D341Med (cell line): Measurements from ENCODE around the gene CYP2W1.
"Not testable (repeated sequence)": the region's sequence is repeated elsewhere in the genome, so short reads cannot be mapped to it uniquely, and the experiment has no call there.

Experiments used
- DNase-seq: peaks from one replicate; pipeline ENCODE4 v3.0.0; 2012; ENCODE audit warnings: low spot score

CYP2W1 gene

DNA sequence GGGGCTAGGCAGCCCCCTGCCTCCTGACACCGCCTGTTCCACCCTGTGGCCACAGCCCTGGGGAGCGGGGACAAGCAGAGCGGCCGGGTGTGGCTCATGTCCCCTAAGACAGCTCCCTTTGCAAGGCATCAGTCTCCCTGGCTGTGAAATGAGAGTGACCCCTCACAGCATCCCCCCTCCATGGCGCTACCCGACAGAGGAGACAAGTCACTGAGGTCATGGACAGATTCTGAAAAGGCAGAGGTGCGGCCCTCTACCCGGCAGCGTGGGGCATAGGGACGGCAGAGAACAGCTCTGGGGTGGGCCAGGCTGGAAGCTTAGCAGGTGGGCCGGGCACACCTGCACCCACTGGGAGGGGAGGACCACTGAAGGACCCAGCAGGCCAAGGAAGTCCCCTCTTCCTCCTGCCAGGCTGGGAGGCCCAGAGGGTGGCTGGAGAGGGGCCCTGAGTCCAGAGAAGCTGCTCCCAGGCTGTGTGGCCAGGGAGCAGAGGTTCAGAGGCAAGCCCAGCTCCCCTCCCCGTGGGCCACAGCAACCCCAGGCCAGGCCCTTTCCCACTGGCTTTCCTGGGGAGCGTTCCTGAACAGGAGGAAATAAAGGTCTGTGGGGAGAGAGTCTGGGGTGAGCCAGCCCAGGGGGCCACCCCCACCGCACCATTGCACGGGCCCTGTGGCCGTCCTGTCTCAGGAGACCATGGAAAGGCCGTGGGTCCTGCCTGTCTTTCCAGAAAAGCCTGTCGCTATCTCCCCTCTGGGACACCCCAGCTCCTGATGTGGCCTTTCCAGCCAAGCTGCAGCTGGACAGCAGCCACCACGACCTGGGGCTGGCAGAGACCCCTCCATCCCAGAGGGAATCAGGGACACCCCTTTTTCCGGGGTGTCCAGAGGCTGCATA lies 30.2 kb upstream of the CYP2W1 start:
- peak; percentile 40 for DNase-seq

DNA sequence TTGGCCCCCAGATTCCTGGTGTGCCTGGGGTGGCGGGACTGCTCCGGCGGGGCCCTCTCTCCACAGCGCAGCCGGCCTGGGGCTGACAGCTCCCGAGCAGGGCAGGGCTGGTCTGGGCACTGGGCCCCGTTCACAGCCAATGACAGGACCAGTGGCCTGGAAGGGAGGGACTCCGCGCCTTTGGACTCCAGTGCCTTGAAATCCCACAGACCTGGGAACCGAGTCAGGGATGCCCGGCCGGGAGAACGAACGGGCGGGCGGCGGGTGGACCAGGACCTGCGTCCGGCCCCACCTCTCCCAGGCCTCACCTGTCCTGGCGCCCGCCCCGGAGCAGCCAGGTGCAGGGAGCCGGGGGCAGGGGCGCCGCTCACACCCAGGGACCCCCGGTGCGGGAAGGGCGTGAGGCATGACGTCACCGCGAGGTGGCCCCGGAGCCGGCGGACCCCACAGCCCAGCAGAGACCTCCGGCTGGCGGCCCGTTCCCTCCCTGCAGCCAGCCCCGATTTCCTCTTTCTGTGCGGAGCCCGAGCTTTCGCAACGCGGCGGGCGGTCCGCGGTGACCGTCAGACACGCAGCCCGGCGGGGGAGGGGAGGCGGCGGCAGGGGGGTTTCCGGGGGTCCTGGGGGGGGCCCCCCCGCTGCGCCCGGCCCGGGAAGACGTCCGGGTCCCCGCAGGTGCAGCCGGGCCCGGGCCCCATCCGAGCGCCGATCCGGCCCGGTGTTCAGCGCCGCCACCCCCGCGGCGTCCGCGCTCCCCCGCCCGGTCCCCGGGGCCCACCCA lies 29.2 kb upstream of the CYP2W1 start:
- no peak for DNase-seq

DNA sequence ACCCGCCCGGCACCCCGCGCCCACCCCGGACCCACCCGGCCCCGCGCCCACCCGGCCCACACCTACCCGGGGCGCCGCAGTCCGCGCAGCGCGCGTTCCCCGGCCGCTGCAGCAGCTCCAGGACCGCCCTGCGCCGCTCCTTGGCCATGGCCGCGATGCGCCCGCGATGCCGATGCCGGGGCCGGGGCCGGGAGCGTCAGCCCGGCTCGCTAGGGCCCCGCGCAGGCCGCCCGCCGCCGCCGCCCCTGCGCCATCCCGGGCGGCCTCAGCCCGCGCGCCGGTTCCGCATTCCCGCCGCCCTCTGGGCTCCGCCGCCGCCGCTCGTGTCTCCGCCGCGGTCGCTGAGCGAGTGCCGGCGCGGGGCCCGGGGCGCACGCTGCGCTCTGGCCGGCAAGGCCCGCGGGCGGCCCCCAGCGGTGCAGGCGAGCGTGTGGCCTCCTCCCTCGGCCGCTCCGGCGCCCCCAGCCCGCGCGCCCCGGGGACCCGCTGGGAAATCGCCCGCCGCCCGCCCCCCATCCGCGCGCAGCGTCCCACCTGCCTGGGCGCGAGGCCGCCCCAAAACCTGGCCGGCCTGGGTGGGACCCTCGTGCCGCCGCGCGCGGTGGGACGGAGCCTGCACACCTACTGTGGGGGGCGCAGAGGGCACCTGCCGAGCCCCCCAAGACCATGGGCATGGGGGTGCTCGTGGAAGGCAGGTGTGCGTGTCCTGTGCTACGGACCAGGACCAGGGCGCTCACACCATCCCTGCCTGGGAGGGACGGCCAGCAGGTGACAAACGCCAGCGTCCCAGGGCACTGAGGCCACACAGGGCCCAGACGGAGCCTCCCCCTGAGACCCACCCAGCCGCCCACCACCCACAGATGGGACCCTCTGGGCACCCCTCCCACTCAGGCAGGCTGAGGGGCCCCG lies 28.4 kb upstream of the CYP2W1 start, which contains the start of gene ADAP1:
ADAP1 (minus strand) TSS at position 351 of the 909 bp plus-strand sequence; CDS start at position 148, 203 bp downstream.
- peak; percentile 90 for DNase-seq

DNA sequence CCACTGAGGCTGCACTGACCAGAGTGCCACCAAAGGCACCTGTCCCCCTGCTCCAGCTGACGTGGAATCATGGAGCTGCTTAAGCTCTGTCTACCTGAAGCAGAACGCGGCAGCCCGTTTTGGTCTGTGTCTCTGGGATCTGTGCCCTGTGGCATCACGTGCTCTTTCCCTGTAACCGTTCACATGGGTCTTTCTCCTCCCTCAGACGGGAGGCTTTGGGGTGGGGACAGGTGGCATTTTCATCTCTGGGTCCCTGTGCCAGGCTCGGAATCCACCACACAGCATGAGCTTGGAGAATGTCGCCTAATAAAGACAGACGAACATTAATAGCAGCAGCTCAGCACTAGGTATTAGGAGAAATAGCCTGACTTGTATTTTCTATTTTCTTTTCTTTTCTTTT lies 26.9 kb upstream of the CYP2W1 start:
- DNase-seq: peak; percentile 24

DNA sequence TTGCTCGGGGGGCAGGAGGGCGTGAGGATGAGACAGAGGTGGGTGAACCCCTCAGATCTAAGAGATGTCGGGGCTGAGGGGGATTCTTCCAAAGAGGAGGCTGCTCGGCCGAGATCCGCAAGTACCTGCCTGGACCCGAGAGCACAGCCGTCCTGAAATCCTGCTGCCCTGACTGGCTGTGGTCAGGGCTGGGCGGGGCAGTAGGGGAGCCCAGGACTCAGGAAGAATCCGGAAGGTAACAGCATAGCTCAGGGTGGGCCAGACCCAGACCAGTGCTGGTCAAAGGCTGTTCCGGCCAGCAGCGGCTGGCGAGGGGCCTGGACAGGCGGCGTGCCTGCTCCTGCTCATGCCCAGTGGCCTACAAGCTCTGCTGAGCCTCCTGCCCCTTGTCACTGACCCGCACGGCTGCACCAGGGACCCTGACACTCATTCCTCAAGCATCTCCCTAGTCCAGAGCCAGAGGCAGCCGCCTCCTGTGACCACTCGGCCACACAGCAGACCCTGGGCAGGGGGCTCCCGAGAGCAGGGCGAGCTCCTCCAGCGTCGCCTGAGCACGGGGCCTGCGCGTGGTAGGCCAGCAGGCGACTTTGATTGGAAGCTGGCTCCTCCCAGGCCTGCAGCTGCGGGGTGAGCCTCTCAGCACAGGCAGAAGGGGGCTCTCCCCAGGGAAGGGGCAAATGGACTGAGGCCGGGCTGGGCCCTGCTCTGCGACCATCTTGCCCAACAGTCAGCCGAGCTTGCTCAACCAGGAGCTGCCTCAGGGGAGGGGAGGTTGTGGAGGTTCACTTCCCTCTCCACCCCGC lies 25.4 kb upstream of the CYP2W1 start:
- DNase-seq: peak; percentile 19

DNA sequence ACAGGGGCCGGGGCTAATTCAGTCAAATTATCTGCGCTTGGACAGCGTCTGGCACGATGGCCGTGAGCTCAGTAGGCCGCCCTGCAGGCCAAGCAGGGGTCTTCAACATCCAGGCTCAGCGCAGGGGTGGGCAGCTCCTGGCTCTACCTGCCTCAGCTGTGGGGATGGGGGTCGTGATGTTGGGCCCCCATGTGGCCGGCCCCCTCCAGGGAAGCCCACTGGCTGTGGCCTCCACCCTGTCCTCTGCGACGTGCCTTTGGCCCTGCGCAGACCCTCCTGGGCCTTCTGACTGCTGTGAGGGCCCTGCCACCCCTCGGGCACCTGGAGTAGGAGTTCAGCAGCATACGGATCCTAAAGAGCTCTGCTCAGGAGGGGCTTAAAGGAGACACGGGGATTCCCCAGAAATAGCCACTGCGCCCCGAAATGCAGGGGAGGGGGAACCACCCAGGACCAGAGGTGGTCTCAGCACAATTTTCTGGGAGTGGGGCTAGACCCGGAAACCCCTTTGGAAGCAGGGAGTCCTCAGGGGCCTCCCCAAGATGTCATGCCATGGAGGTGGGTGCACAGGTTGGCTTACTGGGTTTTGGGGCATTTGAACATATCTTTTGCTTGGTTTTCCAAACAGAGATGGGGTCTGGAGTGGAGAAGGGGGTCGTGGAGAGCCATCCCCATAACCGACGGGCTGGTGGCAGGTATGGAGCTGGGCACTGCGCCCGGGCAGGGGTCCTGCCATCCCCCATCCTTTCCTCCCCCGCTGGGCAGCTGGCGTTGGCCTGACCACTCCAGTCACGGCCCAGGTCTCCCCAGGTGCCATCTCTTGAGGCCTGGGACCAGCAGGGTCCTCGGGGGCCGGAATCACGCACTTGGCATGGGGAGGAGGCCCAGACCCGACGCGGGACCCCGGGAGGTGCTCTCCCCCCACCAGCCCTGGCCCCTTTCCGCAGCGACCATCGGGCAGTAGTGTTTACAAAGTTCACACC lies 24.5 kb upstream of the CYP2W1 start:
- DNase-seq: no peak

DNA sequence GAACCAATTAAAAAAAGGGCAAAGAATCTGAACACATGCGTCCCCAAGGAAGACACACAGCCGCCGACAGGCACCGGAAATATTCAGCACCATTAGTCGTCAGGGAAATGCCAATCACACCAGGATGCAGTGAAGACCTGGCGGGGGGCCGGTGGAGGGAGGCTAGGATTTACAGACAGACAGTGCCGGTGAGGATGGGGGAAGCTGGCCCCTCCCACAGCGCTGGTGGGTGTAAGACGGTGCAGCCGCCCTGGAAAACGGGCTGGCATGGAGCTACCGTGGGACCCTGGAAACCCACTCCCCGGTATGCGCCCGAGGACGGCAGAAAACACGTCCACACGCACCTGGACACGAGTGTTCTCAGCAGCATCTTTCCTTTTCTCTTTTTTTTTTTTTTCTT lies 23.7 kb upstream of the CYP2W1 start:
- no peak for DNase-seq

DNA sequence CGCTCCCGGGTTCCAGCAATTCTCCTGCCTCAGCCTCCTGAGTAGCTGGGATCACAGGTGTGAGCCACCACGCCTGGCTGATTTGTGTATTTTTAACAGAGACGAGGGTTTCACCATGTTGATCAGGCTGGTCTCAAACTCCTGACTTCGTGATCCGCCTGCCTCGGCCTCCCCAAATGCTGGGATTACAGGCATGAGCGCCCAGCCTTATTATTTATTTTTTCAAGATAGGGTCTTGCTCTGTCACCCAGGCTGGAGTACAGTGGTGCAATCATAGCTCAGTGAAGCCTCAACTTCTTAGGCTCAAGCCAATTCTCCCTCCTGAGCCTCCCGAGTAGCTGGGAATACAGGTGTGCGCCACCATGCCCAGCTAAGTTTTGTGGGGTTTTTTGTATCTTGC lies 23.2 kb upstream of the CYP2W1 start:
- DNase-seq: not testable (repeated sequence)

DNA sequence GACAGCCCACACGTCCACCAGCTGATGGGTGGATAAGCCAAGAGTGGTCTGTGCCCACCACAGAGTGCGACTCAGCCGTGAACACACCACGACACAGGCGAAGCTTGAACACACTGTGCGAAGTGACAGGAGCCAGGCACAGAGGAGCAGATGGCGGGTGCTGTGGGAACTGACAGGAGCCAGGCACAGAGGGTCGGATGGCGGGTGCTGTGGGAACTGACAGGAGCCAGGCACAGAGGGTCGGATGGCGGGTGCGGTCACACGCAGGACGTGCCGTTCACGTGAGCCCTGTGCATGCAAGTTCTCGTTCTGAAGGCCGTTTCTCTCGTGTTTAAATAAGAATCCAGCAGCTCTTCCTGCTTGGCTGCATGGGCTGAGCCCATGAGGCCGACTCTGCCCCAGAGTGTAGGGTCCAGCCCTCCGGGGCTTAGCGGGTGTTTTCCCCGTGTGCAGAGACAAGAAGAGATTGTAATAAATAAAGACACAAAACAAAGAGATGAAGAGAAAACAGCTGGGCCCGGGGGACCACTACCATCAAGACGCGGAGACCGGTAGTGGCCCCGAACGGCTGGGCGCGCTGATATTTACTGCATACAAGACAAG lies 22.6 kb upstream of the CYP2W1 start:
- no peak for DNase-seq

DNA sequence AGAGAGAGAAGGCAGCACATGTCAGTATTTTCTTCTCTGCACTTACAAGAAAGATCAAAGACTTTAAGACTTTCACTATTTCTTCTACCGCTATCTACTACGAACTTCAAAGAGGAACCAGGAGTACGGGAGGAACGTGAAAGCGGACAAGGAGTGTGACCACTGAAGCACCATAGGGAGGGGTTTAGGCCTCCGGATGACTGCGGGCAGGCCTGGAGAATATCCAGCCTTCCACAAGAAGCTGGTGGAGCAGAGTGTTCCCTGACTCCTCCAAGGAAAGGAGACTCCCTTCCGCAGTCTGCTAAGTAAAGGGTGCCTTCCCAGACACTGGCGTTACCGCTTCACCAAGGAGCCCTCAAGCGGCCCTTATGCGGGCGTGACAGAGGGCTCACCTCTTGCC lies 22.0 kb upstream of the CYP2W1 start:
- DNase-seq: not testable (repeated sequence)

DNA sequence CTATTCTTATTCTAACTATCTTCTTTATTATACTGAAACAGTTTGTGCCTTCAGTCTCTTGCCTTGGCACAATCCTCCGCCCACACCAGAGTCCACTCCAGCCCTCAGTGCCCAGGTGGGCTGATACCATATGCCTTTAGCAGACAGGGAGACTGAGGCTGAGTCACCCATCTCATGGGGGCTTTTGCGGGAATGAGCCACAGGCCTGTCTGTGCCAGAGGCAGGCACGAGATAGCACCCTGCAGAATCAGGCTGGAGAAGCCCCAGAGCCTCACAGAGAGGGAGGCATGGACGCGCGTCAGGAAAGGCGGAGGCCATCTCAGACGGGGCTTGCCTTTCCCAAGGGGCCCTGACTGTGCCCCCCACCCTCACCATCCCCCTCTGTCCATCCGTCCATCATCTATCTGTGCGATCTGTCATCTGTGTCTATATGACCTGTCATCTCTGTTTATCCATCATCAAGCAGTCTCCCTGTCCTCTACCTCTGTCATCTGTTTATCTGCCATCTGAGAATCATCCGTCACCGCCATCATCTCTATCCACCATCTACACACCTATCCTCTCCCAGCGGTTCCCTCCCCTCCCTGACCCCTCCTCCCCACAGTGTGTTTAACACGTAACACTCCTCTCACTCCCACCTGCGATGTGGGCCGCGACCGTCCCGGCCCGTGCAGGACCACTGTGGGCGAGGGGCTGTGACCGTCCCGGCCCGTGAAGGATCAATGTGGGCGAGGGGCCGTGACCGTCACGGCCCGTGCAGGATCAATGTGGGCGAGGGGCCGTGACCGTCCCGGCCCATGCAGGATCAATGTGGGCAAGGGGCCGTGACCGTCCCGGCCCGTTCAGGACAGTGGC lies 21.2 kb upstream of the CYP2W1 start:
- DNase-seq: no peak

DNA sequence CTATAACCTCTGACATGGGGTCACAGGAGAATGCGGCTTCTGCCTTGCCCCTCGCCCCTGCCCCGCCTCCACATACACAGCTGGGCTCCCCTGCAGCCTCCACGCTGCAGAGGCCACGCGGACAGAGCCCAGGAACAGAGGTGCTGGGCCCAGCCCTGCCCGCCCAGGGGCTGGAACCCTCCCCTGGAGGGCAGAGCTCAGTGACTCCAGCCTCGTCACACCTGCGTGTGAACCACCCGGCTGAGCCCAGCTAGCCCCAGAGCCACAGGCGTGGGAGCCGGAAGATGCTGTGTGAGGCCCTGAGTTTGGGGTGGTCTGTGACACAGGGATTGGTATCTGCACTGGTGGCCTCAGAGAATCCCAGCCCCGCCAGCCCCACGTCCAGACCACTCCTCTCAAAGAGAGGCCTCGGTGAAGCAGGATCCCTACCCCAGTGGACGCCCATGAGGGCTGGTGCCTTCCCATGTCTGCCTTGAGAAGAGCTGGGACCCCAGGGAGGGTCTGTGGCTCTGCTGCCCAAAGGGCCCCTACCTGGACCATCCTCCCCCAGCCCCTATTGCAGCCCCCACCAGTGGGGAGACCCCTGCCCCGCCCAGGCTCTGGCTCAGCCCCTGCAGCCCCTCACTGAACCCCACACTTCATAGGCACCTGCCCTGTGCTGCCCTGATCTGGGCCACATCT lies 20.4 kb upstream of the CYP2W1 start:
- no peak for DNase-seq

DNA sequence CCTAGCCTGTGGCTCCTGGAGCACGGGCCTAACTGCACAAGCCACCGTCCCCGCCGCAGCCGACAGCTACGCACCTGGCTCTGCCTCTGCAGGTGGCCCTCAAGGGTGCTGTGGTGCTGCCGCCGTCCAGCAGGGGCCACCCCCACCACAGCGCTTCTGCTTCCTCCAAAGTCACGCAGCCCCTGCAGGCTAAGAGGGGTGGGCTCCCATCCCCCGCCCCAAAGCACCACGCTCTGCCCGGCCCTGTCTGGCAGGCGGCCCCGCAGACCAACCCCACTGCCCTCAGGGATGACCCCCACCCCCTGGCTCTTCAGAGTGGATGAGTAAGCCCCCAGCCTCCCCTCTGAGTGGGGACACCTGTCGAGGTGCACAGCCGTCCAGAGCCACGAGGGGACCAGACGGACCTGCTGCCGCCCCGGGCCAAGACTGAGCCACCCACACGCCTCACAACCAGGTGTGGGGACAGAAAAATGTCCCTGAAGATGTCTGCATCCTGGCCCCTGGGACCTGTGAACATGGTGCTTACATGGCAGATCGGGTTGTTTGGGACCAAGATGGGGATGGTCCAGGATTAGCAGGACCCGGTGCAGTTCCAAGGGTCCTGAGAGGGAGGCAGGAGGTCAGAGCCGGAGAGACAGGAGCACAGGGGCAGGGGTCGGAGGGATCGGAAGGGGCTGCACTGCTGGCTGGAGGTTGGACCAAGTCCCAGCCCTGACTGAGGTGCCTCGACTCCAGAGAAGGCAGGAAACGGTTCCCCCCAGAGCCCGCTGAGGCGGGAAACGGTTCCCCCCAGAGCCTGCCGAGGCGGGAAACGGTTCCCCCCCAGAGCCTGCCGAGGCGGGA lies 19.5 kb upstream of the CYP2W1 start:
- no peak for DNase-seq

DNA sequence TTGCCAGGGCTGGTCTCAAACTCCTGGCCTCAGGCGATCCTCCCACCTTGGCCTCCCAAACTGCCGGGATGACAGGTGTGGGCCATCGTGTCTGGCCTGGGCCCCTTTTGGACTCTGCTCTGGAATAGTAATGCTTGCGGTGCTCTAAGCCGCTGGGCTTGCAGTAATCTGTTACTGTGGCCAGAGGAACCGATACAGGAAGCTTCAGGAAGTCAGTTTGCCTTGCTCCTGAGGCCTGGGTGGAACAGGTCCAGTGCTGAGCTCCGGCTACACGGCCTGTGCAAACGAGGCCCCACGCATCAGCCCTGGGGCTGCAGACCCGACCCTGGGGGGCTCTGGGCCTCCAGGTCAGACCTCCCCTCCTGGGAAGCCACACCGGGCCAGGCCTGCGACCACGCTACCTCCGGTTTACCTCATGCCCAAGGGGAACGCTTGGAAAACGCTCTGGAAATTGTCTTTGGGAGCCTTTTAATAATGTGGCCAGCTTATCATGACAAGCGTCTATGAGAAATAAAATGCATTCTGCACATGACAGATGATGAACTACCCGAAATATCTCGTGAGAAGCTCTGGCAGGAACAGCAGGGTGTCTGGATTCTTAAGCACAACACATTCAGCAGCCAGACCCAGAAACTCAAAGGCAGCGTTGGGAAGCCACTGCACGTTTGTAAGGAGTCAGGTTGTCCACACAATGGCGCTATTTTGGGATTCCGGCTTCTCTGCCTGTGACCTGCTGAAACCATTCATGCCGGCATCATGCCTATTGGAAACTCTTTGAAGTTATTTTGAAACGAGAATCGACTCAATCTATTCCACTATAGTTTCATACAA lies 18.4 kb upstream of the CYP2W1 start:
- no peak for DNase-seq

DNA sequence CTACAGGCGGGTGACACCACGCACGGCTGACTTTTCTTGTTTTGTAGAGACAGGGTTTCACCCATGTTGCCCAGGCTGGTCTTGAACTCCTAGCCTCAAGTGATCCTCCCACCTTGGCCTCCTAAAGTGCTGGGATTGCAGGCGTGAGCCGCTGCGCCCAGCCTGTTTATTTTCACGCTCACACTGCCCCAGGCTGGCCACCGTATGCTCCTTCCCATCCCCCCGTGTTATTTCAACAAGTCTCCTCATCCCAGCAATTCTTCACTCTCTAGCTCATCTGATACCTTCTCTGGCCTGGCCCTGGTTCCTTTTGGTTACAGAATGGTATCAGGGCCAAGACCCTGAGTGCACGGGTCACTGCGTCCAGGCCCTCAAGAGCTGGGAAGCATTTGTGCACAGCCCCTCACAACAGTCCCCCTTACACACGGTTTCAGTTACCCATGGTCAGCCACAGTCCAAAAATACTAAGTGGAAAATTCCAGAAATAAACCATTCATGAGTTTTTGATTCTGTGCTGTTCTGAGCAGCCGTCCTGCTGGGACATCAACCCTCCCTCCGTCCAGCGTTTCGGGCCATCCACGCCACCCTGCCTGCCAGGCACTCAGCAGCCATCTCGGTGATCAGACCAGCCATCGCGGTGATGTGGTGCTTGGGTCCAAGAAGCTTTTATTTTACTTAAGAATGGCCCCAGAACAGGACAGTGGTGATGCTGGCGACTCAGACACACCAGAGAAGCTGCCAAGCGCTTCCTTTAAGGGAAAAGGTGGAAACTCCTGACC lies 16.5 kb upstream of the CYP2W1 start:
- no peak for DNase-seq
